GF-D8 (cell line): ENCODE data around the gene PODN.

Experiments
- DNase-seq: peaks from one replicate; lab custom pipeline; 2025; lab: John Stamatoyannopoulos, UW

PODN gene, protein sequence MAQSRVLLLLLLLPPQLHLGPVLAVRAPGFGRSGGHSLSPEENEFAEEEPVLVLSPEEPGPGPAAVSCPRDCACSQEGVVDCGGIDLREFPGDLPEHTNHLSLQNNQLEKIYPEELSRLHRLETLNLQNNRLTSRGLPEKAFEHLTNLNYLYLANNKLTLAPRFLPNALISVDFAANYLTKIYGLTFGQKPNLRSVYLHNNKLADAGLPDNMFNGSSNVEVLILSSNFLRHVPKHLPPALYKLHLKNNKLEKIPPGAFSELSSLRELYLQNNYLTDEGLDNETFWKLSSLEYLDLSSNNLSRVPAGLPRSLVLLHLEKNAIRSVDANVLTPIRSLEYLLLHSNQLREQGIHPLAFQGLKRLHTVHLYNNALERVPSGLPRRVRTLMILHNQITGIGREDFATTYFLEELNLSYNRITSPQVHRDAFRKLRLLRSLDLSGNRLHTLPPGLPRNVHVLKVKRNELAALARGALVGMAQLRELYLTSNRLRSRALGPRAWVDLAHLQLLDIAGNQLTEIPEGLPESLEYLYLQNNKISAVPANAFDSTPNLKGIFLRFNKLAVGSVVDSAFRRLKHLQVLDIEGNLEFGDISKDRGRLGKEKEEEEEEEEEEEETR

DNA sequence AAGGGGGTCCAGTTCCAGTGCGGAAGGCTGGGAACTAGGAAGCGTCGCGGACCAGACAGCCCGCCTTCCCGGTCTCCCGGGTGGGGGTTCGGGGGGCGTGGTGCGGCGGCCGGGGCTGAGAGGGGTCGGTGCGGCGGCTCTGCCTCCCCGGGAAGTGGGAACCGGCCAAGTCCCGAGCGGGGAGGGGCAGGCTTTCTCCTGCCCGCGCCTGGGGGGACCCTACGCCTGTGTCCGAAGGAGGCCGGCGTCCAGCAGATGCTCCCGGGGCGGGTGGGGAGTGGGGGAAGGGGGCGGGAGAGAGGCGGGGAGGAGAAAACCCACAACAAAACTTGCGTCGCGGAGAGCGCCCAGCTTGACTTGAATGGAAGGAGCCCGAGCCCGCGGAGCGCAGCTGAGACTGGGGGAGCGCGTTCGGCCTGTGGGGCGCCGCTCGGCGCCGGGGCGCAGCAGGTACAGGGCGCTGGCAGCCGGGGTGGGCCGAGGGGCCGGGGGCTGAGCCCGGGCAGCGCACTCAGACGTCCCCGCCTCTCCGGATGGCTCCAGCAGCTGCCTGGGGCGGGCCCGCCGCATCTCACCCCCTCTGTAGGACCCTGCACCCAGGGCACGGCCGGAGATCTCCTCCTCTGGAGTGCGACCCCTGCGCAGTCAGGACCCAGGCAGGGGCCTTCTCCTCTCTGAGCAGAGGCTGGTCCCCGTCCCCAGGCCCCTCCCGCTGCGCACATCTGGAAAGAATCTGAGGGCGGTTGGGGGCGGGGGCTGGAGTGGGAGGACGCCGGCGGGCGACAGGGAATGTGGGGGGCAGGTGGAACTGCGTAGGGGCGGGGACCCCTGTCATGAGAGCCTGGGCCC is at the start of gene PODN:
Gene PODN (plus strand): TSS at position 355 of the 849 bp plus-strand sequence. CDS start 7,643 bp downstream, outside the sequence.
- no peak for DNase-seq

GRCh38 chr1:53014791-53015507 is 47.1 kb upstream of the PODN start:
- peak; percentile 83 for DNase-seq

GRCh38 chr1:53015508-53015860 is 46.5 kb upstream of the PODN start:
- no peak for DNase-seq

DNA sequence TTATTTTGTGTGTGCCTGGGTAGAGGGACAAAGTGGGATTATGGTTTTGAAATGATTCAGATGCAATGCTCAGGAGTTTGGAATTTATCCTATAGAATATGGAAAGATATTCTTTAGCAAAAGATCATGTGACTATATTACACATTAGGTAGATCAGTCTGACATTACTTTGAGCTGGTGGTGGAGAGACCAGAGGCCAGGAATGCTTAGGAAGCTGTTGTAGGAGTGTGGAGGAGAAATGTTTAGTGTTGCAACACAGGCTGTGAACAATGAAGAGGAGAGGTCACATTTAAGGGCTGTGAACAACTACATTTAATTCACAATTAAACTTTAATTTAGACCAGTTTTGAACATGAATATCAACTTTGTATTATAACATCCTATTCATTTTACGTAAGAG is 45.3 kb upstream of the PODN start:
- DNase-seq, result no peak

DNA sequence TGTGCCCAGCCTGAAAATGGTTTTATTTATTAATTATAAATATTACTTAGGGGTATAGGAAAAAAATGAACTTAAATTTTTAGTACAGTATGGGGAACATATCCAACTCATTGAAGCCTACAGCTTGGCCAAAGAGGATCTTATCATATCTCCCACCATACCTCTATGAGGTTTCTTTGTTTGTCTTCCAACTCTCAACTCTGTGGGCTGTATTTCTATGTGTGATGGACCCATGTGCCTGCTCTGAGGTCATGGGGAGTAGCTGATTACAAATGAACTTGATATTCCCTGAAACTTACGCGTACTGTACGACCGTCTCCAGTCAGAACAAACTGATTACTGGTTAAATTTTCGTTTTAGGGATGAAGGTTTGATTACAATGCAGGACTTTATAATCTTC is 41.4 kb upstream of the PODN start:
- no peak for DNase-seq

GRCh38 chr1:53022179-53022578 is 39.8 kb upstream of the PODN start:
- no peak for DNase-seq

DNA sequence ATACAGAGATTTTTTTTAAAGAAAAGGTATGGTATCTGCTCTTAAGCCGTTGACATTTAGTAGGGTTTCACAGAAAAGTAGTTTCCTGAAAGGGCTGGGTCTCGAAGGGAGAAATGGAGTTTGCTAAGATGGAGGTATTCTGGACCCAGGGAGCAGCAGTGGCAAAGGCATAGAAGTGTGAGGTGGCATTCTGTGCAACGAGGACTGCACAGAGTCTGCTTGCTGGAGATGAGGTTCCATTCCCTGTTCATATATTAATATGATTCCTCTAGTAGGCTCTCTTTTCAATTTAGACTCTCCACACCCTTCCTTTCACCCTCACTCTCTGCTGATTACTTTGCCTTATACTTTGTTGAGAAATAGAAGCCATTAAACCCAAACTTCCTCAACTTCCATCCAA is 38.5 kb upstream of the PODN start:
- no peak for DNase-seq

- no peak for DNase-seq
These were observed 37.9 kb upstream of the PODN start for GRCh38 chr1:53024117-53024516.

DNA sequence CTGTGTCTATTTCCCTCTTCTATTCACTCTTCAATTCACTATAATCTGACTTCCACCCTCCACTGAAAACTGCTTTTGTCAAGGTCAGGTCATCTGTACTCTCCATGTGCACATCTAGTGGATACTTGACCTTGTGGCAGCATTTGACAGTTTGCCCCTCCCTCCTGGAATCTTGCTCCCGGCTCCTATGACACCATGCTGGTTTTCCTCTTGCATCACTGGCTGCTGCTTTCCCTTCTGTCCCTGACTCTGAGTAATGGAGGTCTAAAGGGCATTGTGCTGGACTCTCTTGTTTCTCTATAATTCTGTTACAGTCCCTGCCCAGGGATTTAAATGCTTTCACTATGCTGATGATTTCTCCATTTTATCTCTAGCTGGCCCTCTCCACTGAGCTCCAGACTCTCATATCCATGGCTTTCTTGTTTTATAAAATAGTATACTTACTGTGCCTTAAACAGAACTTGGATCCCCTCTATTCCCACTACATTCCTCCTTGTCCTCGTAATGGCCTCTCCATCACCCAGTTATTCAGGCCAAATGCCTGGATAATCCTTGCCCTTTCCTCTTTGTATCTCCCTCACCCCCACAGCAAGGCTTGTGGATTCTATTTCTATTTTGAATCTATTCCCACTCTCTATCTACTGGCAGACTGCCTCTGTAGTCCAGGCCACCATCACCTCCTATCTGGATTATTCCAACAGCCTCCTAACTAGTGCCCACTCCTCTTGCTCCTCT is 36.8 kb upstream of the PODN start:
- no peak for DNase-seq

DNA sequence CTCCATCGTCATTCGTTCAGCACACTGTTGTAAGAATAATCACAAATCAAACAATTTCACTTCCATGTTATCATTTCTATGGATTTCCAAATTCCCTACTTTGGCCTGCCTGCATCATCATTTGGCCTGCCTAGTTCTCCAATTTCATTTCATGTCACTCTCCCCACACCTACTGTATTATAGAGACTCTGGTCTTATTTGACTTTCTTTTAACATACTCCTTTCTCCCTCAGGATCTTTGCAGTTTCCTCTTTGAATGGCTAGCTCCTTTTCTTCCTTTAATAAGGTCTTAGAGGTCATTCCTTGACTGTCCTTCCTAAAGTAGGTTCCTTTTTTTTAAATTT is 36.3 kb upstream of the PODN start:
- DNase-seq, result no peak

DNA sequence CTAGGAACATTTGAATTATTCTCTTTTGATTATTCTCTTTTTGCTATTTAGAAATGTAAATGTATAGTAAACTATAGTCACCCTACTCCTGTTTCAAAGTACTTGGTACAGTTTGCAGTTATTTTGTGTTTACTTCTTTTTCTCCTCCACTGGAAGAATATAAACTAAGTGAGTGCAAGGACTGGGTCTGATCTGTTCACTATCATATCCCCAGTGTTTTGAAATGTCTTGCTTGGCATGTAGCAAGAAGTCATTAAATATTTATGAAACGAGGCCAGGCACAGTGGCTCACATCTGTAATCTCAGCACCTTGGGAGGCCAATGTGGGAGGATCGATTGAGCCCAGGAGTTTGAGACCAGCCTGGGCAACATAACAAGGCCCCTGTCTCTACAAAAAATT is 35.8 kb upstream of the PODN start:
- DNase-seq, result no peak

DNA sequence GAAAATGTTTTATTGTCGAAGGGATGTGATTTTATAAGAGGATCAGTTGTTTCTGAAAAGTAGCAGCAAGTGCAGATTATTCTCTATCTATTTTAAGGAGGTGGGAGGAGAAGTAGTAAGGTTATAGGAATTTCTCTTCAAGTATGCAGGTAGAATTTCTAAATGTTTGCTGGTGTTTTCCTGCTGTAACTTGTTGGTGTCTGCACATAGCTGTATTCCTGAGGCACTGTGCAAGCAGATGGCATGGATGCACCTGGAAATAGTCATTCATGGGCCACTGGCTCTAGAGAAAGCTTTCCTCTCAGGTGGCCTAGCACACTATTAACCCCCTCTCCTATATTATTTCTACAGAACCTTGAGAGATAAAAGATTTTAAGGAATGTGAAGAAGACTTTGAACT is 30.3 kb upstream of the PODN start:
- no peak for DNase-seq

GRCh38 chr1:53037159-53037558 is 24.9 kb upstream of the PODN start:
- no peak for DNase-seq

GRCh38 chr1:53038566-53038965 is 23.4 kb upstream of the PODN start:
- DNase-seq, result no peak

- DNase-seq, result no peak
These were observed 18.7 kb upstream of the PODN start for GRCh38 chr1:53043271-53043670.

GRCh38 chr1:53044926-53045325 is 17.1 kb upstream of the PODN start:
- no peak for DNase-seq

- DNase-seq, result no peak
These were observed 15.1 kb upstream of the PODN start for GRCh38 chr1:53046930-53047329.

GRCh38 chr1:53047737-53048736 is 14.0 kb upstream of the PODN start:
- DNase-seq, result no peak

DNA sequence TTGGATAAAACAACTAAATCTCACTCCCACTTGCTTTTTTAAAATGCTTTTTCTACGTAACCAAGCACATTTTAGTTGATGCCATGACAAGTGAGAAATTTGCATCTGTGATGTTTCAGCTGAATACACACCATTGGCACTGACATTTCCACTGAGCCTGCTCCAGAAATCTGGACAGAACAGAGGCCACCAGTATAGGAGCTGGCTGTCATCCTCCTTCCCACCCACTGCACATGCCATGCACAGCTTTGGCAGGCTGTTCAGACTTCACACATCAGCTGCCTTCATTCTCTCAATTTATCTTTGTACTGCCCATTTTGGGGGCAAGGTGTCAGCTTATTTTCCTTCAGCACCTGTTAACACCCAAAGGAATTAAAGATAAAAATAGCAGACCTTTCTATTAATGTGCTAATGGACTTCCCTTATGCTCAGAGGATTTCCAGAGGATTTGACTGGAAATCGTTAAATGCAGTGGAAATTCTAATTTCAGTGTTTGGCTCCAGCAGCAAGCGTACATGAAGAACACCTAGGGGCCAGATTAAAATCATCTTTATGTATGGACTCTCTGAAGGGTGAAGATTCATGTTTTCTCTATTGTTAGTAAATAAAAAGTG is 12.9 kb upstream of the PODN start:
- no peak for DNase-seq

- no peak for DNase-seq
These were observed 12.4 kb upstream of the PODN start for GRCh38 chr1:53049574-53049967.
